Lung (tissue), 12 donors: ENCODE data around the gene GUCY2D. TPM values are rescaled to one million over a fixed set of nuclear protein-coding genes. Genes with fewer than 3 reads are reported as not detected.

ENCODE experiments used
- ATAC-seq: fragments of 200-7000 bp; cut with Tn5 transposase; one replicate; pipeline ENCODE4 v1.9.1; 2020; ENCODE audit warnings: moderate number of reproducible peaks; ENCODE audit not compliant: insufficient read depth, low FRiP score
- DNase-seq, 3 donors: peaks; one replicate each; pipeline ENCODE4 v3.0.0-alpha.2; 2013 to 2017
- H3K27ac ChIP-seq, 2 donors: one replicate each; pipeline ENCODE4 v1.5.1; 2013; ENCODE audit warnings: mild to moderate bottlenecking in 2 of 2, moderate library complexity in 2 of 2, control low read depth in 1 of 2, inconsistent platforms in 1 of 2, low read depth in 1 of 2, low read length in 1 of 2
- H3K27me3 ChIP-seq, 3 donors: one replicate each; pipeline ENCODE4 v1.5.1; 2013; ENCODE audit warnings: low read length in 2 of 3; ENCODE audit not compliant: control insufficient read depth in 3 of 3, insufficient read depth in 3 of 3
- H3K36me3 ChIP-seq, 4 donors: one replicate each; pipeline ENCODE4 v1.5.1; 2013; ENCODE audit warnings: low read length in 4 of 4, mild to moderate bottlenecking in 1 of 4, moderate library complexity in 1 of 4; ENCODE audit not compliant: control insufficient read depth in 4 of 4, insufficient read depth in 4 of 4
- H3K4me1 ChIP-seq, 5 donors: one replicate each; pipeline ENCODE4 v1.5.1; 2013; ENCODE audit warnings: low read length in 5 of 5, mild to moderate bottlenecking in 2 of 5, moderate library complexity in 1 of 5; ENCODE audit not compliant: control insufficient read depth in 5 of 5, insufficient read depth in 5 of 5
- H3K4me3 ChIP-seq: one replicate; pipeline ENCODE4 v1.5.1; 2013; ENCODE audit warnings: mild to moderate bottlenecking, control low read depth, moderate library complexity
- H3K9ac ChIP-seq, 2 donors: one replicate each; pipeline ENCODE4 v1.5.1; 2013; ENCODE audit warnings: low read length in 2 of 2, control low read depth in 1 of 2; ENCODE audit not compliant: insufficient read depth in 1 of 2
- H3K9me3 ChIP-seq, 4 donors: one replicate each; pipeline ENCODE4 v1.5.1; 2013; ENCODE audit warnings: low read length in 3 of 4, mild to moderate bottlenecking in 1 of 4, moderate library complexity in 1 of 4; ENCODE audit not compliant: control insufficient read depth in 4 of 4, insufficient read depth in 3 of 4
- whole genome bisulfite sequencing, 2 donors: extraction: QIAGEN DNeasy Blood & Tissue Kit; methylation state at CpG; one replicate each; pipeline ENCODE4 v1.1.7; 2013; 5-methylcytosine and 5-hydroxymethylcytosine counted together
- polyA plus RNA-seq, 2 donors: library from polyadenylated mRNA; stranded (reverse); fragments of 200-250 nt; gene quantifications; one replicate each; pipeline ENCODE4 v1.2.1, GENCODE V29; 2013
- total RNA-seq, 2 donors: library from RNA; depleted of rRNA in 1 of 2; stranded (reverse); fragments of >200 nt in 1 of 2; gene quantifications; one replicate each; pipeline ENCODE4 v1.2.1, GENCODE V29; 2014 to 2021
- TF ChIP-seq, protein P1 (sequence below): IDR thresholded peaks from 2 replicates; pipeline ENCODE4 v1.5.1; 2012; ENCODE audit warnings: mild to moderate bottlenecking; ENCODE audit errors: control extremely low read depth, extremely low read depth
- donor health status: control.
- donor health status: control.
- donor health status: Bipolar disorder and iron deficiency.
- donor health status: healthy.
- donor health status: DM: yes; HTN: yes; CAD: no.

Gene GUCY2D
- total and polyA plus RNA-seq, 4 donors: 0.20 to 1.8 (median 0.39) TPM

- no peak for ATAC-seq
Observed at GRCh38 chr17:7984904-7985303, 17.5 kb upstream of the GUCY2D start.

GRCh38 chr17:7987112-7987893 lies 15.1 kb upstream of the GUCY2D start:
- Histone ChIP-seq H3K27me3 (no peaks in the 10 kb centered on the region), H3K36me3 (no peaks in the 10 kb centered on the region), H3K9me3 (no peaks in the 10 kb centered on the region), H3K4me3 (no peak overlapping the region), H3K4me1 (peaks cover 0 to 4% (median 0%) of the 10 kb centered on the region in 5 donors), H3K27ac (no peak overlapping the region), H3K9ac (no peak overlapping the region)
- peak in 1 of 3 donors; percentile 46 for DNase-seq
- WGBS, 2 donors: 71 to 81% methylated on average over 12 of the region's 12 CpGs
- TF ChIP-seq, protein P1, sequence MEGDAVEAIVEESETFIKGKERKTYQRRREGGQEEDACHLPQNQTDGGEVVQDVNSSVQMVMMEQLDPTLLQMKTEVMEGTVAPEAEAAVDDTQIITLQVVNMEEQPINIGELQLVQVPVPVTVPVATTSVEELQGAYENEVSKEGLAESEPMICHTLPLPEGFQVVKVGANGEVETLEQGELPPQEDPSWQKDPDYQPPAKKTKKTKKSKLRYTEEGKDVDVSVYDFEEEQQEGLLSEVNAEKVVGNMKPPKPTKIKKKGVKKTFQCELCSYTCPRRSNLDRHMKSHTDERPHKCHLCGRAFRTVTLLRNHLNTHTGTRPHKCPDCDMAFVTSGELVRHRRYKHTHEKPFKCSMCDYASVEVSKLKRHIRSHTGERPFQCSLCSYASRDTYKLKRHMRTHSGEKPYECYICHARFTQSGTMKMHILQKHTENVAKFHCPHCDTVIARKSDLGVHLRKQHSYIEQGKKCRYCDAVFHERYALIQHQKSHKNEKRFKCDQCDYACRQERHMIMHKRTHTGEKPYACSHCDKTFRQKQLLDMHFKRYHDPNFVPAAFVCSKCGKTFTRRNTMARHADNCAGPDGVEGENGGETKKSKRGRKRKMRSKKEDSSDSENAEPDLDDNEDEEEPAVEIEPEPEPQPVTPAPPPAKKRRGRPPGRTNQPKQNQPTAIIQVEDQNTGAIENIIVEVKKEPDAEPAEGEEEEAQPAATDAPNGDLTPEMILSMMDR: no peak
- ATAC-seq: no peak

More at GRCh38 chr17:7984904-7985303, 17.5 kb upstream of the GUCY2D start:
- no peaks in the 10 kb centered on the region for H3K9me3 ChIP-seq
- TF ChIP-seq, protein P1: no peak
- H3K27ac ChIP-seq: no peak overlapping the region
- 88 to 93% methylated on average over 9 of the region's 9 CpGs for WGBS, 2 donors
- no peak for DNase-seq
- no peaks in the 10 kb centered on the region for H3K27me3 ChIP-seq
- peaks cover 0 to 3% (median 0%) of the 10 kb centered on the region in 5 donors for H3K4me1 ChIP-seq
- H3K36me3 ChIP-seq: no peaks in the 10 kb centered on the region
- H3K9ac ChIP-seq: no peak overlapping the region
- no peak overlapping the region for H3K4me3 ChIP-seq

GRCh38 chr17:7988750-7989178 lies 13.7 kb upstream of the GUCY2D start:
- no peaks in the 10 kb centered on the region for H3K36me3 ChIP-seq
- H3K4me1 ChIP-seq: peaks cover 0 to 5% (median 0%) of the 10 kb centered on the region in 5 donors
- TF ChIP-seq, protein P1: peak; percentile 57
- ATAC-seq (no peak), DNase-seq (peak; percentile 59 to 93 (median 92))
- no peak overlapping the region for H3K27ac ChIP-seq
- H3K4me3 ChIP-seq: no peak overlapping the region
- H3K9ac ChIP-seq: no peak overlapping the region
- H3K27me3 ChIP-seq: peaks cover 0 to 3% (median 0%) of the 10 kb centered on the region in 3 donors
- no peaks in the 10 kb centered on the region for H3K9me3 ChIP-seq
- 13 to 18% methylated on average over 5 of the region's 5 CpGs for WGBS, 2 donors
